K562 (cell line): ENCODE measurements around the gene POLR3GL. TPM values are rescaled to one million over a fixed set of nuclear protein-coding genes. Genes with fewer than 3 reads are reported as not detected.

Source experiments
- ARID1B ChIP-seq: fragments of 450-650 bp; IDR thresholded peaks from 2 replicates; pipeline ENCODE4 v1.6.1; 2016; ENCODE audit warnings: antibody characterized with exemption, mild to moderate bottlenecking, inconsistent platforms
- ELF2 ChIP-seq: fragments of 250-450 bp; sonication (Bioruptor Pico); IDR thresholded peaks from 2 replicates; pipeline ENCODE4 v1.5.0; 2021; ENCODE audit warnings: mild to moderate bottlenecking
- FOS ChIP-seq: IDR thresholded peaks from 3 replicates; pipeline ENCODE4 v1.6.1; 2011; ENCODE audit not compliant: insufficient read length; ENCODE audit errors: extremely low read depth
- FOXA3 ChIP-seq, 2 experiments: fragments of 450-650 bp in 1 of 2; sonication (generic) in 1 of 2; formaldehyde crosslinking; IDR thresholded peaks in 1 of 2; conservative IDR thresholded peaks in 1 of 2; 2 replicates each; pipeline versions ENCODE4 v1.4.0 to v1.8.0; 2020 to 2022; ENCODE audit warnings: mild to moderate bottlenecking in 2 of 2, missing genetic modification reagents in 1 of 2
- FOXP1 ChIP-seq: sonication (generic); formaldehyde crosslinking; IDR thresholded peaks from 2 replicates; pipeline ENCODE4 v1.8.0; 2022; ENCODE audit warnings: mild to moderate bottlenecking, missing genetic modification reagents
- HDAC6 ChIP-seq: IDR thresholded peaks from 2 replicates; pipeline ENCODE4 v1.6.1; 2012; ENCODE audit warnings: low read depth, mild to moderate bottlenecking, control low read depth, inconsistent platforms, low read length, moderate library complexity
- PML ChIP-seq: IDR thresholded peaks from 2 replicates; pipeline ENCODE4 v1.6.1; 2012; ENCODE audit warnings: low read length, inconsistent platforms
- SAFB2 ChIP-seq: fragments of 200-400 bp; formaldehyde crosslinking; IDR thresholded peaks from 2 replicates; pipeline ENCODE4 v1.6.1; 2018; ENCODE audit warnings: borderline replicate concordance, low read length, low read depth, moderate library complexity; ENCODE audit not compliant: severe bottlenecking
- SETDB1 ChIP-seq: IDR thresholded peaks from one replicate; pipeline ENCODE4 v1.6.1; 2012; ENCODE audit warnings: low read length, control low read depth, inconsistent platforms
- SIRT6 ChIP-seq: IDR thresholded peaks from one replicate; pipeline ENCODE4 v1.6.1; 2012; ENCODE audit warnings: low read depth, mild to moderate bottlenecking, control low read depth, inconsistent platforms, low read length, moderate library complexity
- SUPT5H ChIP-seq: fragments of 450-650 bp; IDR thresholded peaks from 2 replicates; pipeline ENCODE4 v1.6.1; 2016
- TGIF2 ChIP-seq: sonication (generic); formaldehyde crosslinking; IDR thresholded peaks from 2 replicates; pipeline ENCODE4 v1.8.1; 2022; ENCODE audit warnings: mild to moderate bottlenecking, missing genetic modification reagents, moderate library complexity
- TRIM24 ChIP-seq, 2 experiments: fragments of 450-650 bp; IDR thresholded peaks; 2 replicates each; pipeline ENCODE4 v1.6.1; 2016
- TRIM28 ChIP-seq: fragments of 450-650 bp; IDR thresholded peaks from 2 replicates; pipeline ENCODE4 v1.6.1; 2017
- XRCC5 ChIP-seq: fragments of 200-400 bp; formaldehyde crosslinking; IDR thresholded peaks from 2 replicates; pipeline ENCODE4 v1.6.1; 2017; ENCODE audit warnings: low read depth, mild to moderate bottlenecking, low read length
- ZFX ChIP-seq: sonication (generic); formaldehyde crosslinking; IDR thresholded peaks from 2 replicates; pipeline ENCODE4 v1.8.0; 2022; ENCODE audit warnings: mild to moderate bottlenecking, missing genetic modification reagents, moderate library complexity
- polyA plus RNA-seq, 8 experiments: library from polyadenylated mRNA; depleted of rRNA in 4 of 8; stranded (reverse) in 5 of 8; unstranded in 3 of 8; fragments of >200 nt; fragmentation: Nextera tagmentation in 2 of 8; fragmentation: Illumina TruSeq in 1 of 8; extraction: Ambion mirVana in 2 of 8; extraction: Trizol in 1 of 8; gene quantifications; 2 replicates each; pipeline versions ENCODE4 v1.2.1 to v1.2.3, GENCODE V29; 2011 to 2014; ENCODE audit warnings: inconsistent platforms in 1 of 8, missing spikeins in 1 of 8
- total RNA-seq, 7 experiments: library from RNA; depleted of rRNA in 6 of 7; stranded (reverse); fragments of >200 nt in 6 of 7; fragmentation: Illumina TruSeq in 2 of 7; extraction: Trizol in 2 of 7; gene quantifications; 2 replicates each; pipeline versions ENCODE4 v1.2.1 to v1.2.3, GENCODE V29; 2011 to 2021; ENCODE audit warnings: low replicate concordance in 1 of 7
- TF ChIP-seq, protein P1 (sequence below): fragments of 200-800 bp; sonication (Bioruptor generic); IDR thresholded peaks from 2 replicates; pipeline ENCODE4 v1.6.1; 2017; ENCODE audit warnings: missing genetic modification characterization, missing compliant biosample characterization
- TF ChIP-seq, protein P2 (sequence below): fragments of 450-650 bp; IDR thresholded peaks from 2 replicates; pipeline ENCODE4 v1.6.1; 2018; ENCODE audit not compliant: partially characterized antibody
- TF ChIP-seq, protein P3 (sequence below), 2 experiments: IDR thresholded peaks in 1 of 2; conservative IDR thresholded peaks in 1 of 2; 2 replicates each; pipeline ENCODE4 v1.6.1; 2016; ENCODE audit warnings: low read depth in 2 of 2, mild to moderate bottlenecking in 1 of 2, missing compliant biosample characterization in 1 of 2, missing genetic modification characterization in 1 of 2, moderate library complexity in 1 of 2

The POLR3GL gene
- total and polyA plus RNA-seq, 9 of the 15 experiments (the other 6 are each of a cell fraction or from before 2014, with no cell fraction given) = 14.6 to 48.4 (median 38.2) TPM

DNA sequence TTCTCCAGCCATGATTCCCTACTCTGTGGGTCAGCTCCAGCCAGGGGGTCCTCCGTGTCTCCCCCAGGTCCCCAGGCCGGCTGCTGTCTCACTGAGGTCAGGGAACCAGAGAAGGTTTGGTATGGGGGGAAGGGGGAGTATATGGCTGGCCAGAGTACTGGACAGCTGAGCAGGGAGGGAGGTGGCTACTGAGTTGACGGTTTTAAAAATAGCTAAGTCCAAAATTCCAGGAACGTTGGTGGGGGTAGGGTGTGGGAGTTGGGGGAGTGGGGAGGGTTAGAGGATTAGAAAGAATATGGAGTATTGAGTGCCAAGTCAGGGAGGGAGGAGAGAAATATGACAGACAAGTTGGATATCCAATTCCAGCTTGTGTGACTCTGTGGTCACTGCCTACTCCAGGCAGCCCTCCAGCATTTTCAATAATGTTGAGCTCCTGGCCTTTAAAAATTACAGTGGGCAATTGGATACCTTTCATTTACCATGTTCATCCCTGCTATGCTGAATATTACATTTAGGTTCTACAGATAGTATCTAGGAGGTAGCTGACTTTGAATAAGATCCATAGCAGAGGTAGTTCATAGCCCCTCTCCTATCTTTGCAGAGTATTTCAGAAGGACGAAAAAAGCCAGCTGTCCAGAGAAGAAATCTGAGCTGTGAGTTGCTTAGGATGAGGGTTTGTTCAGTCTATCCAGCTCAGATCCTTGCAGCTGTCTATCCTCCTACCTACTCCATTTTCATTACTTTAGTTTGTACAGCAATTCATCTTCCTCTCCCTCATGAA lies 57.3 kb downstream of the POLR3GL start, which contains the start of gene HJV (continued):
- TF ChIP-seq, protein P1, sequence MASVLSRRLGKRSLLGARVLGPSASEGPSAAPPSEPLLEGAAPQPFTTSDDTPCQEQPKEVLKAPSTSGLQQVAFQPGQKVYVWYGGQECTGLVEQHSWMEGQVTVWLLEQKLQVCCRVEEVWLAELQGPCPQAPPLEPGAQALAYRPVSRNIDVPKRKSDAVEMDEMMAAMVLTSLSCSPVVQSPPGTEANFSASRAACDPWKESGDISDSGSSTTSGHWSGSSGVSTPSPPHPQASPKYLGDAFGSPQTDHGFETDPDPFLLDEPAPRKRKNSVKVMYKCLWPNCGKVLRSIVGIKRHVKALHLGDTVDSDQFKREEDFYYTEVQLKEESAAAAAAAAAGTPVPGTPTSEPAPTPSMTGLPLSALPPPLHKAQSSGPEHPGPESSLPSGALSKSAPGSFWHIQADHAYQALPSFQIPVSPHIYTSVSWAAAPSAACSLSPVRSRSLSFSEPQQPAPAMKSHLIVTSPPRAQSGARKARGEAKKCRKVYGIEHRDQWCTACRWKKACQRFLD (CRISPR knock-in tag) = peak; percentile 70; the same call in 1 of the 2 replicates
- TF ChIP-seq SAFB2 = no peak
- TF ChIP-seq TRIM28 = no peak
- no peak for TF ChIP-seq TGIF2
- TF ChIP-seq FOS = no peak
- no peak for TF ChIP-seq FOXA3 (CRISPR knock-in tag; conservative IDR thresholded peaks at IDR 0.05 in 1 of 2, IDR thresholded peaks at IDR 0.05 in 1 of 2)
- no peak for TF ChIP-seq FOXP1 (CRISPR knock-in tag)
- no peak for TF ChIP-seq ZFX
- TF ChIP-seq, protein P2, sequence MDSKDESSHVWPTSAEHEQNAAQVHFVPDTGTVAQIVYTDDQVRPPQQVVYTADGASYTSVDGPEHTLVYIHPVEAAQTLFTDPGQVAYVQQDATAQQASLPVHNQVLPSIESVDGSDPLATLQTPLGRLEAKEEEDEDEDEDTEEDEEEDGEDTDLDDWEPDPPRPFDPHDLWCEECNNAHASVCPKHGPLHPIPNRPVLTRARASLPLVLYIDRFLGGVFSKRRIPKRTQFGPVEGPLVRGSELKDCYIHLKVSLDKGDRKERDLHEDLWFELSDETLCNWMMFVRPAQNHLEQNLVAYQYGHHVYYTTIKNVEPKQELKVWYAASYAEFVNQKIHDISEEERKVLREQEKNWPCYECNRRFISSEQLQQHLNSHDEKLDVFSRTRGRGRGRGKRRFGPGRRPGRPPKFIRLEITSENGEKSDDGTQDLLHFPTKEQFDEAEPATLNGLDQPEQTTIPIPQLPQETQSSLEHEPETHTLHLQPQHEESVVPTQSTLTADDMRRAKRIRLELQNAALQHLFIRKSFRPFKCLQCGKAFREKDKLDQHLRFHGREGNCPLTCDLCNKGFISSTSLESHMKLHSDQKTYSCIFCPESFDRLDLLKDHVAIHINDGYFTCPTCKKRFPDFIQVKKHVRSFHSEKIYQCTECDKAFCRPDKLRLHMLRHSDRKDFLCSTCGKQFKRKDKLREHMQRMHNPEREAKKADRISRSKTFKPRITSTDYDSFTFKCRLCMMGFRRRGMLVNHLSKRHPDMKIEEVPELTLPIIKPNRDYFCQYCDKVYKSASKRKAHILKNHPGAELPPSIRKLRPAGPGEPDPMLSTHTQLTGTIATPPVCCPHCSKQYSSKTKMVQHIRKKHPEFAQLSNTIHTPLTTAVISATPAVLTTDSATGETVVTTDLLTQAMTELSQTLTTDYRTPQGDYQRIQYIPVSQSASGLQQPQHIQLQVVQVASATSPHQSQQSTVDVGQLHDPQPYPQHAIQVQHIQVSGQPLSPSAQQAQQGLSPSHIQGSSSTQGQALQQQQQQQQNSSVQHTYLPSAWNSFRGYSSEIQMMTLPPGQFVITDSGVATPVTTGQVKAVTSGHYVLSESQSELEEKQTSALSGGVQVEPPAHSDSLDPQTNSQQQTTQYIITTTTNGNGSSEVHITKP = peak; percentile 50
- TF ChIP-seq HDAC6 = no peak
- no peak for TF ChIP-seq PML
- TF ChIP-seq XRCC5 = no peak
- 0 out of 2 replicates have a peak, but pooled peaks have one; percentile 32 for TF ChIP-seq SUPT5H
- TF ChIP-seq, protein P3, sequence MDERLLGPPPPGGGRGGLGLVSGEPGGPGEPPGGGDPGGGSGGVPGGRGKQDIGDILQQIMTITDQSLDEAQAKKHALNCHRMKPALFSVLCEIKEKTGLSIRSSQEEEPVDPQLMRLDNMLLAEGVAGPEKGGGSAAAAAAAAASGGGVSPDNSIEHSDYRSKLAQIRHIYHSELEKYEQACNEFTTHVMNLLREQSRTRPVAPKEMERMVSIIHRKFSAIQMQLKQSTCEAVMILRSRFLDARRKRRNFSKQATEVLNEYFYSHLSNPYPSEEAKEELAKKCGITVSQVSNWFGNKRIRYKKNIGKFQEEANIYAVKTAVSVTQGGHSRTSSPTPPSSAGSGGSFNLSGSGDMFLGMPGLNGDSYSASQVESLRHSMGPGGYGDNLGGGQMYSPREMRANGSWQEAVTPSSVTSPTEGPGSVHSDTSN (CRISPR knock-in tag; IDR thresholded peaks at IDR 0.05; ENCODE audit: low read depth) = no peak
- TF ChIP-seq, protein P3 (tag; conservative IDR thresholded peaks at IDR 0.05; ENCODE audit: low read depth) = peak; percentile 81
- TF ChIP-seq ELF2 (CRISPR knock-in tag) = no peak
- TF ChIP-seq SIRT6 = no peak
- peak; percentile 28 to 32; a peak in 1 of 4 replicates for TF ChIP-seq TRIM24 (IDR thresholded peaks at IDR 0.05)
- no peak for TF ChIP-seq SETDB1
- peak; percentile 62 for TF ChIP-seq ARID1B
